Kidney epithelial cell (primary cell): ENCODE data around the gene SNRNP25. TPM values are rescaled to one million over a fixed set of nuclear protein-coding genes. Genes with fewer than 3 reads are reported as not detected.

ENCODE experiments used
- DNase-seq: peaks from one replicate; pipeline ENCODE4 v3.0.0-alpha.2; 2010; ENCODE audit warnings: low read depth
- H3K27me3 ChIP-seq: 2 replicates; pipeline ENCODE4 v1.6.0; 2011; ENCODE audit warnings: low read length; ENCODE audit not compliant: control insufficient read depth, insufficient read depth
- H3K36me3 ChIP-seq: 2 replicates; pipeline ENCODE4 v1.5.1; 2011; ENCODE audit warnings: low read length; ENCODE audit not compliant: control insufficient read depth, insufficient read depth
- H3K4me3 ChIP-seq: 2 replicates; pipeline ENCODE4 v1.5.1; 2011; ENCODE audit warnings: low read depth, mild to moderate bottlenecking, control low read depth, low read length
- total RNA-seq: library from RNA; depleted of rRNA; stranded (reverse); fragments of >200 nt; gene quantifications from 2 replicates; pipeline ENCODE4 v1.2.3, GENCODE V29; 2015
- TF ChIP-seq, protein P1 (sequence below): IDR thresholded peaks from 2 replicates; pipeline ENCODE4 v1.5.1; 2011; ENCODE audit warnings: mild to moderate bottlenecking, moderate library complexity, low read length, control low read depth, inconsistent platforms; ENCODE audit not compliant: insufficient read depth, poor library complexity, severe bottlenecking

The SNRNP25 gene
- total RNA-seq, 1 donor from 2014 or later = 25.4 TPM

DNA sequence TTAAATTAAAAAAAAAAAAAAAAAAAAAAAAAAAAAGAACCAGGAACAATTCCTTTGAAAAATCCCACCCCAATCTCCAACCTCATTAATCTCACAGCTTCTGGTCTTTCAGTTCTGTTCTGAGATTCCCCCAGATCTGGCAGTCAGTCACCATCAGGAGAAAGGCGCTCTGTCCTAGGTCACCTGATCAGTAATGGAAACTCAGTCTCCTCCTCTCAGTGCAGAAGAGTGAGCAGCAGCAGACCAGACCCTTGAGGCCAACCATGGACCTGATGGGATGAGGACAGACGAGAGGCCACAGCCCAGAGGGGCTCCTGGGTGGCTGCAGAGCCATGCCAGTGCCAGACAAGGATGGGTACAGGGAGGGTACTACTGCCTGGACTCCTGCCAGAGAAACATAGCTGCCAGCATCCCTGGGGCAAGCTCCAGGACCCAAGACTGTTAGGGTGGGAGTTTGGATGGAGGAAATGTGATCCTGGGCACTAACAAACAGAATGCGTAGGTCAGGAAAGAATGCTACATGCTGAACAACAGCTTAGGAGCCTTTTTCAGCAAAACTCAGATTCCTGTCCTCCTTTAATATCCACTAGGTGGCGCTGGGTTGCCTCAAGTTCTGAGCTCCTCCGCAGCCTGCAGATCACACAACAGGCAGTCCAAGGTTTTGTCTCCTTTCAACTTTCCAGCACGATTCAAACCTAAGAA is 53.1 kb downstream of the SNRNP25 start:
- TF ChIP-seq, protein P1, sequence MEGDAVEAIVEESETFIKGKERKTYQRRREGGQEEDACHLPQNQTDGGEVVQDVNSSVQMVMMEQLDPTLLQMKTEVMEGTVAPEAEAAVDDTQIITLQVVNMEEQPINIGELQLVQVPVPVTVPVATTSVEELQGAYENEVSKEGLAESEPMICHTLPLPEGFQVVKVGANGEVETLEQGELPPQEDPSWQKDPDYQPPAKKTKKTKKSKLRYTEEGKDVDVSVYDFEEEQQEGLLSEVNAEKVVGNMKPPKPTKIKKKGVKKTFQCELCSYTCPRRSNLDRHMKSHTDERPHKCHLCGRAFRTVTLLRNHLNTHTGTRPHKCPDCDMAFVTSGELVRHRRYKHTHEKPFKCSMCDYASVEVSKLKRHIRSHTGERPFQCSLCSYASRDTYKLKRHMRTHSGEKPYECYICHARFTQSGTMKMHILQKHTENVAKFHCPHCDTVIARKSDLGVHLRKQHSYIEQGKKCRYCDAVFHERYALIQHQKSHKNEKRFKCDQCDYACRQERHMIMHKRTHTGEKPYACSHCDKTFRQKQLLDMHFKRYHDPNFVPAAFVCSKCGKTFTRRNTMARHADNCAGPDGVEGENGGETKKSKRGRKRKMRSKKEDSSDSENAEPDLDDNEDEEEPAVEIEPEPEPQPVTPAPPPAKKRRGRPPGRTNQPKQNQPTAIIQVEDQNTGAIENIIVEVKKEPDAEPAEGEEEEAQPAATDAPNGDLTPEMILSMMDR = peak; percentile 82
- Histone ChIP-seq H3K36me3 (peaks cover 4% of the 10 kb centered on the region), H3K4me3 (no peak overlapping the region), H3K27me3 (no peaks in the 10 kb centered on the region)
- DNase-seq = peak; percentile 34

Other genes with a start within 250 kb of the SNRNP25 start
- gene POLR3K, start 220 bp upstream of the SNRNP25 start, total RNA-seq = 5.5 and 7.8 TPM in 2 replicates
- gene RHBDF1, start 18.8 kb downstream of the SNRNP25 start, total RNA-seq = 36.0 and 40.2 TPM in 2 replicates
- gene MPG, start 24.4 kb downstream of the SNRNP25 start, total RNA-seq = 130 and 141 TPM in 2 replicates
- 29.2 and 37.5 TPM in 2 replicates for gene NPRL3, start 84.8 kb downstream of the SNRNP25 start, total RNA-seq
- gene HBZ, start 98.8 kb downstream of the SNRNP25 start, total RNA-seq = not detected in 2 replicates
- not detected in 2 replicates for gene HBM, start 112.2 kb downstream of the SNRNP25 start, total RNA-seq
- gene HBA2, start 119.0 kb downstream of the SNRNP25 start, total RNA-seq = not detected in 2 replicates
- gene HBA1, start 122.9 kb downstream of the SNRNP25 start, total RNA-seq = 0.41 TPM in 1 of 2 replicates, not detected in the other
- 0.96 and 1.6 TPM in 2 replicates for gene HBQ1, start 126.6 kb downstream of the SNRNP25 start, total RNA-seq
- 61.8 and 109 TPM in 2 replicates for gene LUC7L, start 175.6 kb downstream of the SNRNP25 start, total RNA-seq
- 97.5 and 131 TPM in 2 replicates for gene FAM234A, start 181.0 kb downstream of the SNRNP25 start, total RNA-seq
- gene RGS11, start 222.1 kb downstream of the SNRNP25 start, total RNA-seq = 0.21 TPM in 1 of 2 replicates, not detected in the other
- gene ARHGDIG, start 226.8 kb downstream of the SNRNP25 start, total RNA-seq = 0.62 and 0.96 TPM in 2 replicates
- not detected in 2 replicates for gene PDIA2, start 229.3 kb downstream of the SNRNP25 start, total RNA-seq